ENCODE results near the gene CAVIN2.
"Not testable (repeated sequence)": the region's sequence is repeated elsewhere in the genome, so short reads cannot be mapped to it uniquely, and the experiment has no call there.

The CAVIN2 gene

DNA sequence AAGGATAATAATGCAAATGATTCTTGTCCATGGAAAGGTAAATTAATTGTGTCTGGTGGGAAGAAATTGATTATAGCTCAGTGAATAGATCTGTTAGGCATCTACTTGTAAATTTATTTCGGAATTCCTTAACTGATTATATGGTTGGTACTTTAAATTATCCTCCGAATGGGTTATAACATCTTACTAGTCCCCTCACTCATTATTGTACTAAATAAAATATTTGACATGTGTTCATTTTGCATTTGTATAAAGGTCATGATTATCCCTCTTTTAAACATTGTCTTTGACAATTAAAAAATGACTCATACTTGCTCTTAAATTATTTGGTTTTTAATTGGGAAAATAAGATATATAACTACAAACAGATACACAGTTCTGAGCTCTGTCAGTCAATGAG, 47.4 kb downstream of the CAVIN2 start:
- Histone ChIP-seq H3K27ac (ENCODE audit: low read depth, low read length, severe bottlenecking) (no peak overlapping the region), H3K4me3 (ENCODE audit: extremely low read depth, insufficient read depth, low read length, poor library complexity, severe bottlenecking) (no peak overlapping the region), H3K36me3 (ENCODE audit: control insufficient read depth, insufficient read depth, low read length) (no peaks in the 10 kb centered on the region), H3K4me1 (ENCODE audit: control insufficient read depth, insufficient read depth, low read length, poor library complexity, severe bottlenecking) (no peaks in the 10 kb centered on the region), H3K9me3 (ENCODE audit: control insufficient read depth, low read length) (no peaks in the 10 kb centered on the region)
- WGBS, 2 experiments (ENCODE audit: insufficient coverage in 2 of 2), result no CpG with 5 or more reads among the region's 2 CpGs

DNA sequence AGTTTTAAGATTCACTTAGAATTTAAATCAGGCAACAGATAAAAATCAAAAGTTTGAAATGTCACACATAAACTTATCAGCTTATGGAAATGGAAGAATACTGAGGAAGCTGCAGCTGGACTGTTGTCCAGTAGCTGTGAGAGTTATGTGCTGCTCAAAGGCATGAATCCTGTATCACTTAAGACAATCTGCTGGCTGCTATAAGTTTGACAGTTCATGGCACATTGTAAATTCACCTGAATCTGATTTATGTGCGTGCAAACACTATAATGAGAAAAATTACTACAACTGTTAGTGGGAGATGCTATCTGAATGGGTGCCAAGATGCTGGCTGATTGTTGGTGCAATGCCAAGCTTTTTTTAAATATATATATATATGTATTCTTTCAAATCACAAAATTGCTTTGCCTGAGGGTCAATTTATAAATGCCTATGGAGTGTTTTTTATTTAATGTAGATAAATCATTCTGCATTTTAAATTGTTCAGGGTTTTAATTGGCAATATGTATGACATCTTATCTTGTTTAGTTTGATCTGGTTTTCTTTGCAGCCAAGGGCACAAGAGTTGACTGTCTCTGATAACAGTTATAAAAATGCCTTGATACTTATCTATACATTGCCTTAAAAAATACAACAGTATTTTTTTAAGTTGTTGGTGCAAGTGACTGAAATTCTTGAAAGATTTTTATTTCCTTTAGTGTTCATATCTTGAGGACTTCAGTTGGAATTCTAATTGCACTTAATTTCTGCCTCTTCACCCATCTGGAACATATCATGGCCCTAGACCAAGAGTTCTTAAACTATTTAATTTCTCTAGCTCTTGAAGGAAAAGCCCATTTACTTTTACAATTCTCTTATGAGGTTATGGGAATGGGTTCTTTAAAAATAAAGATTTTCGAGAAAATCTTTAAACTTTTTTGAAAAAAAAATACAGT, 48.7 kb downstream of the CAVIN2 start:
- WGBS, 2 experiments (ENCODE audit: insufficient coverage in 2 of 2), result 80% methylated on average over 1 of the region's 2 CpGs; no CpG with 5 or more reads in 1 of the 2 experiments
- no peaks in the 10 kb centered on the region for H3K9me3 ChIP-seq (ENCODE audit: control insufficient read depth, low read length)

DNA sequence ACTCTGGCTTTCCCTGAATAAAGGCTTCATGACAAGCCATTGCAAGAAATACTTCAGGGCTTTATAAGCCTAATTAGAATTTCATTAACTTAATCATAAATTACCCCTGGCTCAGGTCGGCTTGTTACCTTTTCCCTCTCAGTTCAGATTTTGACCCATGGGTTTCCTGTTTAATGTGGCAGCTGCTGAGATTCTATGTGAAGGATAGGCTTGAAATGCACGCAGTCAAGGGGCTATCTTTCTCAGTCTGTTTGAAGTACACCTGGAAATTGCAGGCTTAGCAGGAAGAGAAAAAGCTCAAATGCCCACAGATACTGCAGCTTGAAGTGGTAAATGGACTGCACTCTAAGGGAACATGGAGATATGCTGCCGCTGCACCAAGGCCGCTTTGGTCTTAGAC, 49.4 kb downstream of the CAVIN2 start:
- 93 to 100% methylated on average over 2 to 3 of the region's 4 CpGs for WGBS, 2 experiments (ENCODE audit: insufficient coverage in 2 of 2)
- Histone ChIP-seq H3K9me3 (ENCODE audit: control insufficient read depth, low read length) (no peaks in the 10 kb centered on the region), H3K4me3 (ENCODE audit: extremely low read depth, insufficient read depth, low read length, poor library complexity, severe bottlenecking) (no peak overlapping the region)

More for the DNA sequence above, 48.7 kb downstream of the CAVIN2 start:
- Histone ChIP-seq H3K36me3 (ENCODE audit: control insufficient read depth, insufficient read depth, low read length) (no peaks in the 10 kb centered on the region), H3K4me3 (ENCODE audit: extremely low read depth, insufficient read depth, low read length, poor library complexity, severe bottlenecking) (no peak overlapping the region), H3K27ac (ENCODE audit: low read depth, low read length, severe bottlenecking) (no peak overlapping the region), H3K4me1 (ENCODE audit: control insufficient read depth, insufficient read depth, low read length, poor library complexity, severe bottlenecking) (no peaks in the 10 kb centered on the region)

DNA sequence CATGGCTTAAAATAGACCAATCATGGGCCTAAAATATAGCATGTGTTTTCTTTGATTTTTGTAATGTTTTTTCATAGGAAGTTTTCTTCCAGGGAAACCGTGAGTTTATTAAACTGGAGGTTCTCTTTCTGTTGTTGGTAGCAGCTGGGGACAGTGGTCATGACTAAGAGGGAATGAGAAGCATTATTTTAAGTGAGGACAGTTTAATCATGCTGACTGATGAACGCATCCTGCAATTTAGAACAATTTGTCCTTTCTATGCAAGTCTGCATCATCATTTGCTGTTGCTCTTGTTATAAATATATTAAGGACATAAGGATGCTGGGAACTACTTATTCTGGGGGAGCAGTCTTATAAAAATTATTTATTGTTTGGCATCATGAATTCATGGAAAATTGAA, 51.2 kb downstream of the CAVIN2 start:
- Histone ChIP-seq H3K36me3 (ENCODE audit: control insufficient read depth, insufficient read depth, low read length) (no peaks in the 10 kb centered on the region), H3K4me1 (ENCODE audit: control insufficient read depth, insufficient read depth, low read length, poor library complexity, severe bottlenecking) (no peaks in the 10 kb centered on the region), H3K4me3 (ENCODE audit: extremely low read depth, insufficient read depth, low read length, poor library complexity, severe bottlenecking) (no peak overlapping the region), H3K9me3 (ENCODE audit: control insufficient read depth, low read length) (no peaks in the 10 kb centered on the region), H3K27ac (ENCODE audit: low read depth, low read length, severe bottlenecking) (no peak overlapping the region)
- WGBS, 2 experiments (ENCODE audit: insufficient coverage in 2 of 2), result 85% methylated on average over 2 of the region's 2 CpGs; no CpG with 5 or more reads in 1 of the 2 experiments

More for the DNA sequence above, 49.4 kb downstream of the CAVIN2 start:
- no peak overlapping the region for H3K27ac ChIP-seq (ENCODE audit: low read depth, low read length, severe bottlenecking)
- no peaks in the 10 kb centered on the region for H3K36me3 ChIP-seq (ENCODE audit: control insufficient read depth, insufficient read depth, low read length)
- no peaks in the 10 kb centered on the region for H3K4me1 ChIP-seq (ENCODE audit: control insufficient read depth, insufficient read depth, low read length, poor library complexity, severe bottlenecking)

DNA sequence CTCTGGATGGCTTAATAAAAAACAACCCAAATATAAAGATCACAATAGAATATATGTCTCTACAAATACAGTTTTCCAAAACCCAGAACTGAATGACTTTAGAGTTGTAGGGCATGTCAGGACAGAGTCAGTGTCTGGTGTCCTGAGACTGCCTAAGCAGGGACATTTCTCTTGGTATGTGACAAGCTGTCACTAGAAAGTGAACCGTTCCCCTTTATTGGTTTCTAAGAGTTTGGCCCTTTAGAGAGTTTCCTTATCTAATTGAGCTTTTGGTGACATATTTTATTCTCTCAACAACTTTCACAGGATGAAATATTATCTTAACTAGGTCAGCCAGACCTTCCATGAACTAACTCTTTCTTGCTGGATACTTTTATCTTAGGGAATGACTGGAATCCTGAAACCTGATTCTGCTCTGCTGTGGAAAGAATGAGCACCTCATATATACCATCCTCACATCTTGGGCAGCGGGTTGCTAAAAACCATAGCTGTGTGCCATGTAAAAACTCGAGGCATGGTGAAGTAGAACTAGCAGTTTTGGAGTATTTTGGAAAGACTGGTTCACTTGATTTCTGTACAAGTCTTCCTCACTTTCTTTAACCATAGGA, 54.8 kb downstream of the CAVIN2 start:
- 100% methylated on average over 1 to 2 of the region's 3 CpGs for WGBS, 2 experiments (ENCODE audit: insufficient coverage in 2 of 2)
- H3K4me3 ChIP-seq (ENCODE audit: extremely low read depth, insufficient read depth, low read length, poor library complexity, severe bottlenecking), result no peak overlapping the region
- H3K9me3 ChIP-seq (ENCODE audit: control insufficient read depth, low read length), result no peaks in the 10 kb centered on the region
- peaks cover 15% of the 10 kb centered on the region for H3K4me1 ChIP-seq (ENCODE audit: control insufficient read depth, insufficient read depth, low read length, poor library complexity, severe bottlenecking)
- no peak overlapping the region for H3K27ac ChIP-seq (ENCODE audit: low read depth, low read length, severe bottlenecking)
- H3K36me3 ChIP-seq (ENCODE audit: control insufficient read depth, insufficient read depth, low read length), result no peaks in the 10 kb centered on the region

DNA sequence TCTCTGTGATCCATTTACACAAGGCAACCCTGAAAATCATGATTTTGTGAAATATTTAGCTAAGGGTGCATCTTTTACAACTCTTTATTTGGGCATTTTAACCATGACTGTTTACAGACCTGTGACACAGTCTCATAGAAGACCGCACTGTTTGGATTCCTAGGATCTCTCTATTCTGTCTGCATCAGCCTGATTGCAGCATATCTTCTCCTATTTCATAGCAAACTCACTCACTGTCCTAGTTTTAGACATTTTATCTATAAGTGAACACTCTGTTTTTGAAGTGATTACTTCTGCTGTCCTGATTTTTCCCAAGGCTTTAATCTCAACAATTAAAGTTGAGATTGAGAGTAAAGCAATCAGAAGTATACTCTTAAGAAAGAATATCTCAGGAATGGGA, 56.2 kb downstream of the CAVIN2 start:
- 100% methylated on average over 1 of the region's 1 CpG; no CpG with 5 or more reads in 1 of the 2 experiments for WGBS, 2 experiments (ENCODE audit: insufficient coverage in 2 of 2)
- no peak overlapping the region for H3K4me3 ChIP-seq (ENCODE audit: extremely low read depth, insufficient read depth, low read length, poor library complexity, severe bottlenecking)

DNA sequence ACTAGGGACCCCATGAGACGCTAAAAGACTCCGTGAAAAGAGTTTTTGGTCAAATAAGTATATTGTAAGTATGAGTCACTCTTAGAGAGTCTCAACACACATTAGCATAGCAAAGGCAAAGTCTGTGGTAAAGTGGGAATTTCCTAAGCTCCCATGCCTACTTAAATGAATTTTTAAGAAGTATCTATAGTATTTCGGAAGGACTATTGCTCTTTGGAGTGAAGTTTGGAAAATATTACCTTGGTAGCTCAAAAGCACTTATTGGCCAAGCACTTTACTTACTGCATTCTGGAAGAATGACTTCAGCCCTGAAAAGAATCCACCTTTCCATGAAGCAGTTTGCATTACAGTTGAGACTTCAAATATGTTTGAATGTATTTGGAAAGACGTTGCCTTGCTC, 57.1 kb downstream of the CAVIN2 start:
- Histone ChIP-seq H3K4me3 (ENCODE audit: extremely low read depth, insufficient read depth, low read length, poor library complexity, severe bottlenecking) (no peak overlapping the region), H3K36me3 (ENCODE audit: control insufficient read depth, insufficient read depth, low read length) (no peaks in the 10 kb centered on the region), H3K9me3 (ENCODE audit: control insufficient read depth, low read length) (no peaks in the 10 kb centered on the region), H3K27ac (ENCODE audit: low read depth, low read length, severe bottlenecking) (no peak overlapping the region), H3K4me1 (ENCODE audit: control insufficient read depth, insufficient read depth, low read length, poor library complexity, severe bottlenecking) (peaks cover 15% of the 10 kb centered on the region)
- 83% methylated on average over 1 of the region's 4 CpGs; no CpG with 5 or more reads in 1 of the 2 experiments for WGBS, 2 experiments (ENCODE audit: insufficient coverage in 2 of 2)

More for the DNA sequence above, 56.2 kb downstream of the CAVIN2 start:
- H3K9me3 ChIP-seq (ENCODE audit: control insufficient read depth, low read length), result no peaks in the 10 kb centered on the region
- peaks cover 15% of the 10 kb centered on the region for H3K4me1 ChIP-seq (ENCODE audit: control insufficient read depth, insufficient read depth, low read length, poor library complexity, severe bottlenecking)
- no peaks in the 10 kb centered on the region for H3K36me3 ChIP-seq (ENCODE audit: control insufficient read depth, insufficient read depth, low read length)
- H3K27ac ChIP-seq (ENCODE audit: low read depth, low read length, severe bottlenecking), result no peak overlapping the region

DNA sequence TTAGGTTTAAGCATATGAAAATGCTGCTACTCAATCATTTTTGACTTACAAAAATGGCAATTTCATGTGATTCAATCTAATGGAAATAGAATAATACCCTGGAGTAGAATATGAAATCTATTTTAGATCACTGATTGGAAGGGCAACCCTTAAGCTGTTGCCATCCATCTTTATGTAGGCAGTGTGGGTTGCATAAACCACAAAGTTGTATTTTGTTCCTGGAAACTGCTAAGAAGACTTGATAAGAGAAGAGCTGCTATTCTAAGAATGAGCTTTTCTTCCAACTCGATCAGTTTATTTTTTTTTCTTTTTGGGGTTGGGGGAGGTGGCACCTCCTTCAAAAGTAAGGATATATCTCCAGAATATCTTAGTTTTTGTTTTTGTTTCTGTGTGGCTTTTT, 60.2 kb downstream of the CAVIN2 start:
- WGBS, 2 experiments (ENCODE audit: insufficient coverage in 2 of 2), result 100% methylated on average over 1 of the region's 1 CpG; no CpG with 5 or more reads in 1 of the 2 experiments
- peaks cover 15% of the 10 kb centered on the region for H3K4me1 ChIP-seq (ENCODE audit: control insufficient read depth, insufficient read depth, low read length, poor library complexity, severe bottlenecking)
- H3K9me3 ChIP-seq (ENCODE audit: control insufficient read depth, low read length), result no peaks in the 10 kb centered on the region
- H3K36me3 ChIP-seq (ENCODE audit: control insufficient read depth, insufficient read depth, low read length), result no peaks in the 10 kb centered on the region
- H3K4me3 ChIP-seq (ENCODE audit: extremely low read depth, insufficient read depth, low read length, poor library complexity, severe bottlenecking), result no peak overlapping the region
- H3K27ac ChIP-seq (ENCODE audit: low read depth, low read length, severe bottlenecking), result no peak overlapping the region

DNA sequence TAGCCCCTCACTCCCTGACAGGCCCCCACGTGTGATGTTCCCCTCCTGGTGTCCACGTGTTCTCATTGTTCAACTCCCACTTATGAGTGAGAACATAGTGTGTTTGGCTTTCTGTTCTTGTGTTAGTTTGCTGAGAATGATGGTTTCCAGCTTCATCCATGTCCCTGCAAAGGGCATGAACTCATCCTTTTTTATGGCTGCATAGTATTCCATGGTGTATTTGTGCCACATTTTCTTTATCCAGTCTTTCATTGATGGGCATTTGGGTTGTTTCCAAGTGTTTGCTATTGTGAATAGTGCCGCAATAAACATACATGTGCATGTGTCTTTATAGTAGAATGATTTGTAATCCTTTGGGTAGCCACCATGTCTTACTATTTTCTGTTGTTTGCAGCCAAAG, 61.2 kb downstream of the CAVIN2 start:
- WGBS, 2 experiments (ENCODE audit: insufficient coverage in 2 of 2), result no CpG with 5 or more reads among the region's 3 CpGs
- H3K4me3 ChIP-seq (ENCODE audit: extremely low read depth, insufficient read depth, low read length, poor library complexity, severe bottlenecking); H3K36me3 ChIP-seq (ENCODE audit: control insufficient read depth, insufficient read depth, low read length); H3K9me3 ChIP-seq (ENCODE audit: control insufficient read depth, low read length); H3K27ac ChIP-seq (ENCODE audit: low read depth, low read length, severe bottlenecking): not testable (repeated sequence)
- H3K4me1 ChIP-seq (ENCODE audit: control insufficient read depth, insufficient read depth, low read length, poor library complexity, severe bottlenecking), result peaks cover 15% of the 10 kb centered on the region

Data from mesodermal cell (in vitro differentiated cells).